HG03025 (cell line): ENCODE results near the gene DDX5.

Source experiments
- ATAC-seq: cut with Tn5 transposase; IDR thresholded peaks from one replicate; pipeline ENCODE4 v1.9.1; 2021; ENCODE audit warnings: mild to moderate bottlenecking, moderate library complexity; ENCODE audit not compliant: unreplicated experiment, low FRiP score

DDX5 gene

GRCh38 chr17:64455993-64456885, 49.9 kb downstream of the DDX5 start:
- no peak for ATAC-seq

- ATAC-seq: no peak
These were observed 56.5 kb downstream of the DDX5 start for GRCh38 chr17:64449545-64449944.

- no peak for ATAC-seq
These were observed 57.2 kb downstream of the DDX5 start, which contains the start of gene MILR1 for GRCh38 chr17:64448665-64449512. MILR1 (plus strand) TSS chr17:64449115; CDS start chr17:64449169, 54 bp downstream.
